ENCODE measurements around the gene SPRR3. TPM values are rescaled to one million over a fixed set of nuclear protein-coding genes. Genes with fewer than 3 reads are reported as not detected.

Gene SPRR3
- polyA plus RNA-seq, 3 donors, result not detected

DNA sequence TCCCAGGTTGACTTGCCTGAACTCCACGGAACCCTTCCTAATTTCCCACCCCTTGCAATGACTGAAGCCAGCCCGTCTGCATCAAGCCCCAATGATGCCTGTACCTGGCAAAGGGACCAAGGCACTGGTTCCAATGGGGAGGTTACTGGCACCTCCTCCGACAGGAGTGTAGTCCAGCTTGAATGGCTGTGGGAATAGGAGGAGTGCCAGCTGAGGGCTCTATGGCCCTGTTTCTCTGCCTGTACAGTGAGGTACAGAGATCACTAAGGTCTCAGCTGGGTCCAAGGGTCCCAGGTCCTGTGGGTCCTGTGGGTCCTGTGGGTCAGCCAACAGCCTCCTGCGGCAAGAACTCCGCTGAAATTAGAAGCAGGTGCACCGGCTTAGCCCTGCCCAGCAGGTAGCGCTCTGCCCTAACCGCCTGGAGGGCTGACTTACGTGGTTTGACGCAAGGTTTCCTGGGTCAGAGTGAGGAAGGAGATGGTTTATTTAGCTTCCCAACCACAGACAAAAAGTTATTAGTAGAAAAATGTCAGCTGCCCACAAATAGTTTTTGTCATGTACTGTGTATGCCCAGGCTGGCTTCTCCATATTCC, 41.0 kb upstream of the SPRR3 start:
- Mint-ChIP-seq H3K4me3 (no peak overlapping the region), H3K27me3 (ENCODE audit: low read depth in 3 of 3) (peaks cover 1 to 12% (median 6%) of the 10 kb centered on the region in 3 donors), H3K27ac (no peak overlapping the region), H3K36me3 (no peaks in the 10 kb centered on the region), H3K9me3 (peaks cover 0 to 2% (median 0%) of the 10 kb centered on the region in 7 donors), H3K4me1 (no peaks in the 10 kb centered on the region)
- H3K9ac ChIP-seq (ENCODE audit: insufficient read depth, low read length, poor library complexity, severe bottlenecking), result no peak overlapping the region
- WGBS (ENCODE audit: insufficient coverage), result 87% methylated on average over 4 of the region's 10 CpGs
- intact Hi-C loops (cut with micrococcal nuclease), result no loop called here
- no peak overlapping the region for H3K4me2 ChIP-seq (replicated peaks; ENCODE audit: extremely low read depth, low read length, poor library complexity, severe bottlenecking)
- no peak overlapping the region for H2AFZ ChIP-seq (ENCODE audit: insufficient read depth, low read depth, low read length, poor library complexity, severe bottlenecking)
- no peak overlapping the region for H3K27ac ChIP-seq (ENCODE audit: low read depth in 1 of 2, low read length in 2 of 2)
- H3K79me2 ChIP-seq (ENCODE audit: insufficient read depth, low read length), result no peaks in the 10 kb centered on the region
- H3K4me1 ChIP-seq (ENCODE audit: control insufficient read depth in 1 of 2, insufficient read depth in 2 of 2, low read length in 2 of 2), result no peaks in the 10 kb centered on the region
- H4K20me1 ChIP-seq (ENCODE audit: insufficient read depth, low read length), result no peaks in the 10 kb centered on the region
- no peaks in the 10 kb centered on the region for H3K36me3 ChIP-seq (replicated peaks in 1 of 2; ENCODE audit: control insufficient read depth in 1 of 2, insufficient read depth in 2 of 2, low read length in 2 of 2)
- no peaks in the 10 kb centered on the region for H3K27me3 ChIP-seq (ENCODE audit: control insufficient read depth in 2 of 2, insufficient read depth in 2 of 2, low read length in 2 of 2)
- no peak for DNase-seq
- TF ChIP-seq, protein P1, sequence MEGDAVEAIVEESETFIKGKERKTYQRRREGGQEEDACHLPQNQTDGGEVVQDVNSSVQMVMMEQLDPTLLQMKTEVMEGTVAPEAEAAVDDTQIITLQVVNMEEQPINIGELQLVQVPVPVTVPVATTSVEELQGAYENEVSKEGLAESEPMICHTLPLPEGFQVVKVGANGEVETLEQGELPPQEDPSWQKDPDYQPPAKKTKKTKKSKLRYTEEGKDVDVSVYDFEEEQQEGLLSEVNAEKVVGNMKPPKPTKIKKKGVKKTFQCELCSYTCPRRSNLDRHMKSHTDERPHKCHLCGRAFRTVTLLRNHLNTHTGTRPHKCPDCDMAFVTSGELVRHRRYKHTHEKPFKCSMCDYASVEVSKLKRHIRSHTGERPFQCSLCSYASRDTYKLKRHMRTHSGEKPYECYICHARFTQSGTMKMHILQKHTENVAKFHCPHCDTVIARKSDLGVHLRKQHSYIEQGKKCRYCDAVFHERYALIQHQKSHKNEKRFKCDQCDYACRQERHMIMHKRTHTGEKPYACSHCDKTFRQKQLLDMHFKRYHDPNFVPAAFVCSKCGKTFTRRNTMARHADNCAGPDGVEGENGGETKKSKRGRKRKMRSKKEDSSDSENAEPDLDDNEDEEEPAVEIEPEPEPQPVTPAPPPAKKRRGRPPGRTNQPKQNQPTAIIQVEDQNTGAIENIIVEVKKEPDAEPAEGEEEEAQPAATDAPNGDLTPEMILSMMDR (IDR thresholded peaks at IDR 0.05), result no peak
- H3K9me3 ChIP-seq (replicated peaks in 1 of 2; ENCODE audit: control insufficient read depth in 1 of 2, insufficient read depth in 1 of 2, low read length in 2 of 2), result no peaks in the 10 kb centered on the region
- no peak overlapping the region for H3K4me3 ChIP-seq (replicated peaks in 1 of 3; ENCODE audit: low read depth in 2 of 3, low read length in 3 of 3)

DNA sequence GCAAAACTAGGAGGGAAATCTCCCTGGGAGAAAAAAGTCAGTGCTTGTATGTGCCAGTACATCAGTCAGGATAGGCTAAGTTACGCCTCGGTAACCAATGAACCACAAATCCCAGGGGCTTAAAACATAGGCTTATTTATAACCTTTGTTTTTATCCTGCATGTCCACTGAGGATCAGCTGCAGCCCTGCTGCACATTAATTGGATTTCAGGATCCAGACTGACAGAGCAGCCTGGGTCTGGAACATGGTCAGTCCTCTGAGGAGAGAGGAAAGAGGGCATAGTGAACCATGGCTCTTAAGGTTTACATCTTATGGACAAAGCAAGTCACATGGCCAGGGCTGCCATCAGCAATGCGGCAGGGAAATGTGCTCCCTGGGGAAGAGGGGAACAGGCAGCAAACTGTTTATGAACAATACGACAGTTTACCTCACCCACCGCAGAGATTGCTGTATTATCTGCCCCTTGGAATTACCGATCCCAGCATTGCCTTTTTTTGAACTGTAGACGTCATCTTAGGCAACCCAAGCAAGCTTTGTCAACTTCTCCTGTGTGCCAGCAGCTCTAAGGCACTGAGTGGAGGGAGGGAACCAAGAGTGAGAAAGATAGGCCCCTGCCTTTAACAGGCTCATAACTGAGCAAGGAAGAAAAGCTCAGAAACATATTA, 40.2 kb upstream of the SPRR3 start:
- Histone ChIP-seq H3K4me1 (ENCODE audit: control insufficient read depth in 1 of 2, insufficient read depth in 2 of 2, low read length in 2 of 2) (no peaks in the 10 kb centered on the region), H3K27me3 (ENCODE audit: control insufficient read depth in 2 of 2, insufficient read depth in 2 of 2, low read length in 2 of 2) (no peaks in the 10 kb centered on the region), H4K20me1 (ENCODE audit: insufficient read depth, low read length) (no peaks in the 10 kb centered on the region), H3K36me3 (replicated peaks in 1 of 2; ENCODE audit: control insufficient read depth in 1 of 2, insufficient read depth in 2 of 2, low read length in 2 of 2) (no peaks in the 10 kb centered on the region), H3K27ac (ENCODE audit: low read depth in 1 of 2, low read length in 2 of 2) (no peak overlapping the region), H2AFZ (ENCODE audit: insufficient read depth, low read depth, low read length, poor library complexity, severe bottlenecking) (no peak overlapping the region), H3K4me3 (replicated peaks in 1 of 3; ENCODE audit: low read depth in 2 of 3, low read length in 3 of 3) (no peak overlapping the region), H3K9ac (ENCODE audit: insufficient read depth, low read length, poor library complexity, severe bottlenecking) (no peak overlapping the region), H3K4me2 (replicated peaks; ENCODE audit: extremely low read depth, low read length, poor library complexity, severe bottlenecking) (no peak overlapping the region), H3K79me2 (ENCODE audit: insufficient read depth, low read length) (no peaks in the 10 kb centered on the region), H3K9me3 (replicated peaks in 1 of 2; ENCODE audit: control insufficient read depth in 1 of 2, insufficient read depth in 1 of 2, low read length in 2 of 2) (no peaks in the 10 kb centered on the region)
- no peak for DNase-seq
- intact Hi-C loops (cut with micrococcal nuclease), result no loop called here
- no peaks in the 10 kb centered on the region for H3K4me1 Mint-ChIP-seq
- no peak overlapping the region for H3K4me3 Mint-ChIP-seq
- H3K9me3 Mint-ChIP-seq, result peaks cover 0 to 2% (median 0%) of the 10 kb centered on the region in 7 donors
- peaks cover 3 to 15% (median 6%) of the 10 kb centered on the region in 3 donors for H3K27me3 Mint-ChIP-seq (ENCODE audit: low read depth in 3 of 3)
- TF ChIP-seq, protein P1 (IDR thresholded peaks at IDR 0.05), result no peak
- no peak overlapping the region for H3K27ac Mint-ChIP-seq
- 96% methylated on average over 7 of the region's 7 CpGs for WGBS (ENCODE audit: insufficient coverage)
- no peaks in the 10 kb centered on the region for H3K36me3 Mint-ChIP-seq

Measured in CD14-positive monocyte (primary cell).